Measurements from ENCODE around the gene FGFR4.

DNA sequence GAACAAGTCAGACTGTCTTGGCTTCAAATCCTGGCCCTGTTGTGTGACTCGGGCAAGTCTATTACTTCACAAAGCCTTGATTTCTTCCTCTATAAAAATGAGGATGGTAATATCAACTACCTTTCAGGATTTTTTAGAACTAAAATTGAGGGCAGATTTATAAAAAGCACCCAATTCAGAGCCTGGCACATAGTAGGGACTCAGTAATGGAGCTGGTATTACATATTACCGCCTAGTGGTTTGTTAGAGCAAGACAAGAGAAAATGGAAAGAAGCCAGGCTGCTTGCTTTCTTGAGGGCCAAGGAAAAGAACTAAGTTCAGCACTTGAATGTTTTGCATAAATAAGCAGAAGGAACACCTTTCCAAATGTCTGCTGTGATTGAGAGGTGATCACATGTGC lies 44.8 kb upstream of the FGFR4 start:
- TF ChIP-seq POLR2A (IDR thresholded peaks at IDR 0.05) = no peak
- TF ChIP-seq, protein P1, sequence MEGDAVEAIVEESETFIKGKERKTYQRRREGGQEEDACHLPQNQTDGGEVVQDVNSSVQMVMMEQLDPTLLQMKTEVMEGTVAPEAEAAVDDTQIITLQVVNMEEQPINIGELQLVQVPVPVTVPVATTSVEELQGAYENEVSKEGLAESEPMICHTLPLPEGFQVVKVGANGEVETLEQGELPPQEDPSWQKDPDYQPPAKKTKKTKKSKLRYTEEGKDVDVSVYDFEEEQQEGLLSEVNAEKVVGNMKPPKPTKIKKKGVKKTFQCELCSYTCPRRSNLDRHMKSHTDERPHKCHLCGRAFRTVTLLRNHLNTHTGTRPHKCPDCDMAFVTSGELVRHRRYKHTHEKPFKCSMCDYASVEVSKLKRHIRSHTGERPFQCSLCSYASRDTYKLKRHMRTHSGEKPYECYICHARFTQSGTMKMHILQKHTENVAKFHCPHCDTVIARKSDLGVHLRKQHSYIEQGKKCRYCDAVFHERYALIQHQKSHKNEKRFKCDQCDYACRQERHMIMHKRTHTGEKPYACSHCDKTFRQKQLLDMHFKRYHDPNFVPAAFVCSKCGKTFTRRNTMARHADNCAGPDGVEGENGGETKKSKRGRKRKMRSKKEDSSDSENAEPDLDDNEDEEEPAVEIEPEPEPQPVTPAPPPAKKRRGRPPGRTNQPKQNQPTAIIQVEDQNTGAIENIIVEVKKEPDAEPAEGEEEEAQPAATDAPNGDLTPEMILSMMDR (IDR thresholded peaks at IDR 0.05) = no peak

All from body of pancreas (tissue), 4 donors.